ENCODE results near the gene HECA.
"Not testable (repeated sequence)": the region's sequence is repeated elsewhere in the genome, so short reads cannot be mapped to it uniquely, and the experiment has no call there.

HECA gene

GRCh38 chr6:139189665-139190064 is 54.8 kb downstream of the HECA start:
- no peak for TF ChIP-seq CTCF (IDR thresholded peaks at IDR 0.05; ENCODE audit: low read depth, low read length)
- DNase-seq (ENCODE audit: low read depth in 2 of 2) = no peak
- no peak overlapping the region for H3K4me3 ChIP-seq (replicated peaks in 1 of 2; ENCODE audit: low read depth in 2 of 2, low read length in 2 of 2)

GRCh38 chr6:139194740-139195139 is 59.9 kb downstream of the HECA start:
- TF ChIP-seq CTCF (IDR thresholded peaks at IDR 0.05; ENCODE audit: low read depth, low read length) = no peak
- no peak for DNase-seq (ENCODE audit: low read depth in 2 of 2)
- no peak overlapping the region for H3K4me3 ChIP-seq (replicated peaks in 1 of 2; ENCODE audit: low read depth in 2 of 2, low read length in 2 of 2)

- no peak for TF ChIP-seq CTCF (IDR thresholded peaks at IDR 0.05; ENCODE audit: low read depth, low read length)
- no peak overlapping the region for H3K4me3 ChIP-seq (replicated peaks in 1 of 2; ENCODE audit: low read depth in 2 of 2, low read length in 2 of 2)
- no peak for DNase-seq (ENCODE audit: low read depth in 2 of 2)
Observed at GRCh38 chr6:139198529-139199288, 63.8 kb downstream of the HECA start.

GRCh38 chr6:139201378-139201777 is 66.5 kb downstream of the HECA start:
- H3K4me3 ChIP-seq (replicated peaks in 1 of 2; ENCODE audit: low read depth in 2 of 2, low read length in 2 of 2) = no peak overlapping the region
- no peak for DNase-seq (ENCODE audit: low read depth in 2 of 2)
- TF ChIP-seq CTCF (IDR thresholded peaks at IDR 0.05; ENCODE audit: low read depth, low read length) = no peak

GRCh38 chr6:139204978-139205377 is 70.1 kb downstream of the HECA start:
- no peak for TF ChIP-seq CTCF (IDR thresholded peaks at IDR 0.05; ENCODE audit: low read depth, low read length)
- no peak overlapping the region for H3K4me3 ChIP-seq (replicated peaks in 1 of 2; ENCODE audit: low read depth in 2 of 2, low read length in 2 of 2)
- no peak for DNase-seq (ENCODE audit: low read depth in 2 of 2)

GRCh38 chr6:139205843-139206242 is 71.0 kb downstream of the HECA start:
- H3K4me3 ChIP-seq (replicated peaks in 1 of 2; ENCODE audit: low read depth in 2 of 2, low read length in 2 of 2) = no peak overlapping the region
- no peak for DNase-seq (ENCODE audit: low read depth in 2 of 2)
- no peak for TF ChIP-seq CTCF (IDR thresholded peaks at IDR 0.05; ENCODE audit: low read depth, low read length)

- DNase-seq (ENCODE audit: low read depth in 2 of 2); H3K4me3 ChIP-seq (replicated peaks in 1 of 2; ENCODE audit: low read depth in 2 of 2, low read length in 2 of 2): not testable (repeated sequence)
Observed at GRCh38 chr6:139210766-139211165, 75.9 kb downstream of the HECA start.

- H3K4me3 ChIP-seq (replicated peaks in 1 of 2; ENCODE audit: low read depth in 2 of 2, low read length in 2 of 2); DNase-seq (ENCODE audit: low read depth in 2 of 2): not testable (repeated sequence)
Observed at GRCh38 chr6:139212460-139212859, 77.6 kb downstream of the HECA start.
